Measurements from ENCODE around the gene PCYOX1L.
"Not testable (repeated sequence)": the region's sequence is repeated elsewhere in the genome, so short reads cannot be mapped to it uniquely, and the experiment has no call there.

Gene PCYOX1L

GRCh38 chr5:149389552-149390495, 32.0 kb downstream of the PCYOX1L start:
- Histone ChIP-seq H3K9me3 (ENCODE audit: insufficient read depth, low read depth, low read length) (peaks cover 3% of the 10 kb centered on the region), H3K14ac (ENCODE audit: low read length) (no peak overlapping the region), H3K23ac (ENCODE audit: low read length) (no peak overlapping the region), H4K91ac (ENCODE audit: low read depth, low read length) (peak overlapping the region; percentile 26), H3K9ac (ENCODE audit: low read length) (no peak overlapping the region), H2BK12ac (ENCODE audit: low read length) (peak overlapping the region; percentile 37), H4K12ac (ENCODE audit: low read depth, low read length) (no peak overlapping the region), H3K79me1 (ENCODE audit: low read length) (peaks cover 7% of the 10 kb centered on the region), H3K4me2 (ENCODE audit: low read length) (no peak overlapping the region), H3K4me1 (ENCODE audit: control insufficient read depth in 1 of 2, insufficient read depth in 2 of 2, low read length in 2 of 2) (peaks cover 11 to 26% of the 10 kb centered on the region in 2 experiments), H3K4ac (ENCODE audit: low read depth, low read length) (no peak overlapping the region), H2BK5ac (ENCODE audit: low read depth, low read length, poor library complexity) (no peak overlapping the region), H3K27me3 (ENCODE audit: insufficient read depth, low read length) (no peaks in the 10 kb centered on the region), H3K79me2 (ENCODE audit: control insufficient read depth, insufficient read depth, low read length, poor library complexity) (no peaks in the 10 kb centered on the region), H3K18ac (ENCODE audit: low read length) (no peak overlapping the region), H4K8ac (ENCODE audit: low read depth, low read length) (no peak overlapping the region), H3K4me3 (ENCODE audit: low read depth, low read length) (no peak overlapping the region), H2AFZ (ENCODE audit: insufficient read depth, low read length, poor library complexity) (no peak overlapping the region), H2AK5ac (ENCODE audit: low read length) (peak overlapping the region; percentile 35), H3K36me3 (ENCODE audit: control insufficient read depth in 1 of 2, insufficient read depth in 2 of 2, low read length in 2 of 2) (no peaks in the 10 kb centered on the region), H2BK120ac (ENCODE audit: insufficient read depth, low read length, poor library complexity) (no peak overlapping the region), H3K27ac (ENCODE audit: low read depth, low read length) (no peak overlapping the region)
- no peak for DNase-seq
- no CpG with 5 or more reads among the region's 11 CpGs for WGBS (ENCODE audit: extremely low coverage, insufficient coverage, insufficient read length)

- no CpG with 5 or more reads among the region's 6 CpGs for WGBS (ENCODE audit: extremely low coverage, insufficient coverage, insufficient read length)
- not testable (repeated sequence) for H3K9me3 ChIP-seq (ENCODE audit: insufficient read depth, low read depth, low read length); H3K4me3 ChIP-seq (ENCODE audit: low read depth, low read length); H3K27me3 ChIP-seq (ENCODE audit: insufficient read depth, low read length); H3K79me1 ChIP-seq (ENCODE audit: low read length); DNase-seq; H3K9ac ChIP-seq (ENCODE audit: low read length); H3K27ac ChIP-seq (ENCODE audit: low read depth, low read length); H4K91ac ChIP-seq (ENCODE audit: low read depth, low read length); H3K79me2 ChIP-seq (ENCODE audit: control insufficient read depth, insufficient read depth, low read length, poor library complexity); H3K18ac ChIP-seq (ENCODE audit: low read length); H2AK5ac ChIP-seq (ENCODE audit: low read length); H2BK5ac ChIP-seq (ENCODE audit: low read depth, low read length, poor library complexity); H3K4me2 ChIP-seq (ENCODE audit: low read length); H3K23ac ChIP-seq (ENCODE audit: low read length); H4K8ac ChIP-seq (ENCODE audit: low read depth, low read length); H3K14ac ChIP-seq (ENCODE audit: low read length); H4K12ac ChIP-seq (ENCODE audit: low read depth, low read length); H2AFZ ChIP-seq (ENCODE audit: insufficient read depth, low read length, poor library complexity); H3K4ac ChIP-seq (ENCODE audit: low read depth, low read length); H3K36me3 ChIP-seq (ENCODE audit: control insufficient read depth in 1 of 2, insufficient read depth in 2 of 2, low read length in 2 of 2)
- peak overlapping the region; percentile 2 for H2BK120ac ChIP-seq (ENCODE audit: insufficient read depth, low read length, poor library complexity)
- H2BK12ac ChIP-seq (ENCODE audit: low read length) = peak overlapping the region; percentile 56
- peaks cover 8 to 21% of the 10 kb centered on the region in 2 experiments for H3K4me1 ChIP-seq (ENCODE audit: control insufficient read depth in 1 of 2, insufficient read depth in 2 of 2, low read length in 2 of 2)
Observed at GRCh38 chr5:149391076-149391475, 33.2 kb downstream of the PCYOX1L start.

- no peak overlapping the region for H2BK5ac ChIP-seq (ENCODE audit: low read depth, low read length, poor library complexity)
- no peak overlapping the region for H2BK12ac ChIP-seq (ENCODE audit: low read length)
- no peak overlapping the region for H3K4me3 ChIP-seq (ENCODE audit: low read depth, low read length)
- no peak overlapping the region for H4K91ac ChIP-seq (ENCODE audit: low read depth, low read length)
- no peak overlapping the region for H3K9ac ChIP-seq (ENCODE audit: low read length)
- H2AK5ac ChIP-seq (ENCODE audit: low read length) = no peak overlapping the region
- no peak overlapping the region for H3K27ac ChIP-seq (ENCODE audit: low read depth, low read length)
- H2AFZ ChIP-seq (ENCODE audit: insufficient read depth, low read length, poor library complexity) = no peak overlapping the region
- no peak overlapping the region for H3K14ac ChIP-seq (ENCODE audit: low read length)
- H4K8ac ChIP-seq (ENCODE audit: low read depth, low read length) = no peak overlapping the region
- H3K4me1 ChIP-seq (ENCODE audit: control insufficient read depth in 1 of 2, insufficient read depth in 2 of 2, low read length in 2 of 2) = peaks cover 5 to 18% of the 10 kb centered on the region in 2 experiments
- H3K23ac ChIP-seq (ENCODE audit: low read length) = no peak overlapping the region
- WGBS (ENCODE audit: extremely low coverage, insufficient coverage, insufficient read length) = no CpG with 5 or more reads among the region's 6 CpGs
- H4K12ac ChIP-seq (ENCODE audit: low read depth, low read length) = no peak overlapping the region
- no peak for DNase-seq
- H3K79me2 ChIP-seq (ENCODE audit: control insufficient read depth, insufficient read depth, low read length, poor library complexity) = no peaks in the 10 kb centered on the region
- peaks cover 3% of the 10 kb centered on the region for H3K9me3 ChIP-seq (ENCODE audit: insufficient read depth, low read depth, low read length)
- no peak overlapping the region for H3K4me2 ChIP-seq (ENCODE audit: low read length)
- H3K4ac ChIP-seq (ENCODE audit: low read depth, low read length) = no peak overlapping the region
- H3K36me3 ChIP-seq (ENCODE audit: control insufficient read depth in 1 of 2, insufficient read depth in 2 of 2, low read length in 2 of 2) = no peaks in the 10 kb centered on the region
- no peak overlapping the region for H2BK120ac ChIP-seq (ENCODE audit: insufficient read depth, low read length, poor library complexity)
- no peak overlapping the region for H3K18ac ChIP-seq (ENCODE audit: low read length)
- peaks cover 5% of the 10 kb centered on the region for H3K79me1 ChIP-seq (ENCODE audit: low read length)
- H3K27me3 ChIP-seq (ENCODE audit: insufficient read depth, low read length) = no peaks in the 10 kb centered on the region
Observed at GRCh38 chr5:149391524-149391923, 33.7 kb downstream of the PCYOX1L start.

- Histone ChIP-seq H3K9ac (ENCODE audit: low read length) (no peak overlapping the region), H3K4me2 (ENCODE audit: low read length) (no peak overlapping the region), H3K18ac (ENCODE audit: low read length) (no peak overlapping the region), H4K91ac (ENCODE audit: low read depth, low read length) (no peak overlapping the region), H3K79me2 (ENCODE audit: control insufficient read depth, insufficient read depth, low read length, poor library complexity) (no peaks in the 10 kb centered on the region), H3K14ac (ENCODE audit: low read length) (no peak overlapping the region), H2BK120ac (ENCODE audit: insufficient read depth, low read length, poor library complexity) (no peak overlapping the region), H3K4me3 (ENCODE audit: low read depth, low read length) (no peak overlapping the region), H4K12ac (ENCODE audit: low read depth, low read length) (no peak overlapping the region), H3K36me3 (ENCODE audit: control insufficient read depth in 1 of 2, insufficient read depth in 2 of 2, low read length in 2 of 2) (no peaks in the 10 kb centered on the region), H2BK5ac (ENCODE audit: low read depth, low read length, poor library complexity) (no peak overlapping the region), H2AFZ (ENCODE audit: insufficient read depth, low read length, poor library complexity) (no peak overlapping the region), H3K27me3 (ENCODE audit: insufficient read depth, low read length) (no peaks in the 10 kb centered on the region), H3K4ac (ENCODE audit: low read depth, low read length) (no peak overlapping the region), H3K27ac (ENCODE audit: low read depth, low read length) (no peak overlapping the region), H3K4me1 (ENCODE audit: control insufficient read depth in 1 of 2, insufficient read depth in 2 of 2, low read length in 2 of 2) (peaks cover 0 to 13% of the 10 kb centered on the region in 2 experiments), H4K8ac (ENCODE audit: low read depth, low read length) (no peak overlapping the region), H3K23ac (ENCODE audit: low read length) (no peak overlapping the region), H2BK12ac (ENCODE audit: low read length) (no peak overlapping the region), H2AK5ac (ENCODE audit: low read length) (no peak overlapping the region), H3K79me1 (ENCODE audit: low read length) (peaks cover 2% of the 10 kb centered on the region), H3K9me3 (ENCODE audit: insufficient read depth, low read depth, low read length) (peaks cover 3% of the 10 kb centered on the region)
- WGBS (ENCODE audit: extremely low coverage, insufficient coverage, insufficient read length) = no CpG with 5 or more reads among the region's 19 CpGs
- peak in 1 of 2 donors; percentile 48 for DNase-seq
Observed at GRCh38 chr5:149392718-149393117, 34.9 kb downstream of the PCYOX1L start.
